Glomerular endothelial cell (primary cell): ENCODE measurements around the gene ANGPTL5. TPM values are rescaled to one million over a fixed set of nuclear protein-coding genes. Genes with fewer than 3 reads are reported as not detected.

Experiments used
- total RNA-seq: library from RNA; depleted of rRNA; stranded (reverse); fragments of >200 nt; gene quantifications from 2 replicates; pipeline ENCODE4 v1.2.3, GENCODE V29; 2015

ANGPTL5 gene
- total RNA-seq, 1 donor from 2014 or later: not detected

Other genes with a start within 250 kb of the ANGPTL5 start
- 0.15 and 0.58 TPM in 2 replicates for gene CEP126, start 1.5 kb downstream of the ANGPTL5 start, total RNA-seq
- gene CFAP300, start 130.9 kb upstream of the ANGPTL5 start, total RNA-seq: 0.23 TPM in 1 of 2 replicates, not detected in the other
- gene YAP1, start 193.9 kb upstream of the ANGPTL5 start, total RNA-seq: 26.2 and 37.9 TPM in 2 replicates